ENCODE measurements around the gene RFPL3.
"Not testable (repeated sequence)": the region's sequence is repeated elsewhere in the genome, so short reads cannot be mapped to it uniquely, and the experiment has no call there.

RFPL3 gene

DNA sequence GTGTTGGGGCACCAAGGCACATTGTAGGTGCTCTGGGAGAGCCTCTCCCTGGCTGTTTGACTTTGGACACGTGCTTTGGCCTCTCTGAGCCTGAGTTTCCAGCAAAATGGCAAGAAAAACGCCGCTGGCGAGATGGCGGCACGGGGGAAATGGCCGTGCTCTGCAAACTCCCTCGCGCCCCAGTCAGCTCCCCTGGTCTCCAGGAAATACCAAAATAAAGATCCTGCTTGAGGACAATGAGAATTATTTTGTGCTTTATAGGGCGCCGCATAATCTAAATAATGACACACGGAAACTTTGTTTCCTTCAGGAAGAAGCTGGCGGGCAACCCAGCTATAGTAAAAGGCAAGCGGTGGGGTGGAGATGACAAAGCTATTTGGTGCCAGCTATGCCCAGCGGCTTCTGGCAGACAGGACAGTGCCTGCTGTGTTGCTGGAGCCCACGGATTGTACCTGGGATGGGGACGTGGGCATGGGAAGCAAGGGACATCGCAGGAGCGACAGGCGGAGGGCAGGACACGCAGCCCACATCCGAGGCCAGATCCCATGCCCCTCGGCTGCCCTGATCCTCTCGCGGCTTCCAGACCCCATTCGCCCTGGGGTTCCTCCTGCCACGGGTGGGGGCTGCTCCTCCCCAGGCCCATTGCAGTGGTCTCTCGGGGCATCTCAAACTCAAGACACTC is 26.3 kb upstream of the RFPL3 start:
- DNase-seq: no peak

DNA sequence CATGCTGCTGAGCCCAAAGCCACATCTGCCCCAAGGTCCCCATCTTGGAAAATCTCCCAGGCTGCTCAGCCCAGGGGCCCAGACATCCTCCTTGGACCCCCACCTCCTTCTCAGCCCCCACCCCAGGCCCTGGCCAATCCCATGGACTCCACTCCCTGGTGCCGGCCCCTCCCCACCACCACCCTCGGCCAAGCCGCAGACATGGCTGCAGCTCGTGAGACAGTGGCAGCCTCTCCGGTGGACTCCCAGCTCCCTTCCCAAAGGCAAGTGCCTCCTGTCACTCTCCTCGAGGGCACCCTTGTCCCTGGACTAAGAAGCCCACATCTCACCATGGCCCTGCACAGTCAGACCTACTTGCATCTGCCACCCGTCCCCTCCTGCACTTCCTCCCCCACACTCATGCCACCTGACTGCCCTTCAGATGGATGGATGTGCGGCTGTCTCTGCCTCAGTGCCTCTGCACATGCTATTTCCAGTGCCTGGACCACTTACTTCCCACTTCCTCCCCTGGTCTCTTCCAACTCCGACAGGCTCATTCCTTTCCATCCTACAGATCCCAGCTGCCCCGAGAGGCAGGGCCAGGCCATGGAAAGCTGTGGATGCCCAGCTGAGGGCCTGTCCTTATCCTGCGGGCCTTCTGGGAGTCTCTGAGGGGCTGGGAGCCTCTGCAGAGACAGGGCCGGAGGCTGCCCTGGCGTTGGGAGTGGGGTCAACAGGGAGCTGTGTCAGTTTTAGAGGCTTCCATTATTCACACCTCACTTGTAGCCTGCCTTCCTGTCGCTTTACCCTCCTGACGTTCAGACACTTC is 25.5 kb upstream of the RFPL3 start:
- no peak for DNase-seq

DNA sequence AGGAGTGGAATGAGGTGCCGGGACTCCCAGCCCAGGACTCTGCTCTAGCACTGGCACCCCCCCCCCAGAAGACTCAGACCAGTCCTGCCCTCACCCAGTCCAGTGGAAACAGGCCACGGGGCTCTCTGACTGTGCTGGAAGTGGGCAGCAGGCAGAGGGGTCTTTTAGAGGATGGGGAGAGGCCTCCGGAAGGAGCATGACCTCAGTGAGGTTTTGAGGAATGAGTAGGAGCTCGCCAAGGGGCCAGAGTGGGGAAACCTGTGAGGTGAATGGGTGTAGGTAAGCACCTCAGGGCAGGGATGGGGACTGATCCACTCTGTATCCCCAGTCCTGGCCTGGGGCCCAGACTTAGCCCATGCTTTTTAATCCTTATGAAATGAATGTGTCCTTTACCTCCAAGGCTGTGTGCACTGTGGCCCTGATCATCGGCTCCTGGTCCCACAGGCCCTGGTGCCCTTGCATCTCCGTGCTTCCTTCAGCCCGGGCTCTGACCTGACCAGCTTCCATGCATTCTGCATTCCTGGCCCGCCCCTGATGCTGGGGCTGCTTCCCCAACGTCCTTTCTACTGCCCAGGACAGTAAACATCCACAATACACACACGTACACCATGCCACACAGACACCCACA is 24.4 kb upstream of the RFPL3 start:
- no peak for DNase-seq

GRCh38 chr22:32333769-32334659 is 23.7 kb upstream of the RFPL3 start:
- no peak for DNase-seq

GRCh38 chr22:32334660-32335365 is 22.9 kb upstream of the RFPL3 start:
- DNase-seq: no peak

DNA sequence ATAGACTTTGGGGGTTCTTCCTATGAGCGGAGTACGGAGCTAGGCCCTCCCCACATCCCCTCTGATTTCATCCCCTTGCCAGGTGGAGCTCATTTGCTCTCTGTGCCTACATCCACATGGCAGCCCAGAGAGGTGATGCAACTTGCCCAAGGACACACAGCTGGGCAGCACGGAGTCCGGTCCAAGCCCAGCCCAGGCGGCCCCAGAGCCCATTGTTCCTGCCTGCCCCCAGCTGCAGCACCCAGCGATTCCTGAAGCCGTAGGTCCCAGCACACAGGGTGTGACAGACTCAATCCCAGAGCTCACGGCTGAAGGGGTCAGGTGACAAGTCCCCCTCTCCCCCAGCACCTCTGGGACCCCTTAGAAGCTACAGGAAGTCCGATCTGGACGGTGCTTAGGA is 22.2 kb upstream of the RFPL3 start:
- DNase-seq: no peak

DNA sequence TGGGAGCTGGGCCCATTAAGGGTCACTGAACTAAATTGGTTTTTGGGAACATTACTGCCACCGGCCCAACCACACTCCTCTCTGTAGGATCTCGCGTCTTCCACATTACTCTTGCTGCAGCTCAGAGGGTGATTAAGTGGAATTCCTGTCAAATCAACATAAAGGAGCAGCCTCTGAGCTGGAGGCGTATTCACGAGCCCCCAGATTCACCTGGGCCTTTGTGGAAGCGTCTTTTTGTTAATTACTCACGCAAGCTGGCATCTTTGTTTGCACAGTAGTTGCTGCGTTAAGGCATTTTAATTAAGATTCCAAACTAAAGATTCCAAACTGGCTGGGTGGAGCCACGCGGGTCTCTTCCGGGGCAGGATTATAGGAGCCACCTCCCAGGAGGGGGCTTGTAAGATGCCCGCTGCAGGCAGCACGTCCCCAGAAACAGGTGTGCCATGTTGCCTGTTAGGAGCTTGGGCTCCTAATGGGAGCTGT is 21.5 kb upstream of the RFPL3 start:
- DNase-seq: no peak

DNA sequence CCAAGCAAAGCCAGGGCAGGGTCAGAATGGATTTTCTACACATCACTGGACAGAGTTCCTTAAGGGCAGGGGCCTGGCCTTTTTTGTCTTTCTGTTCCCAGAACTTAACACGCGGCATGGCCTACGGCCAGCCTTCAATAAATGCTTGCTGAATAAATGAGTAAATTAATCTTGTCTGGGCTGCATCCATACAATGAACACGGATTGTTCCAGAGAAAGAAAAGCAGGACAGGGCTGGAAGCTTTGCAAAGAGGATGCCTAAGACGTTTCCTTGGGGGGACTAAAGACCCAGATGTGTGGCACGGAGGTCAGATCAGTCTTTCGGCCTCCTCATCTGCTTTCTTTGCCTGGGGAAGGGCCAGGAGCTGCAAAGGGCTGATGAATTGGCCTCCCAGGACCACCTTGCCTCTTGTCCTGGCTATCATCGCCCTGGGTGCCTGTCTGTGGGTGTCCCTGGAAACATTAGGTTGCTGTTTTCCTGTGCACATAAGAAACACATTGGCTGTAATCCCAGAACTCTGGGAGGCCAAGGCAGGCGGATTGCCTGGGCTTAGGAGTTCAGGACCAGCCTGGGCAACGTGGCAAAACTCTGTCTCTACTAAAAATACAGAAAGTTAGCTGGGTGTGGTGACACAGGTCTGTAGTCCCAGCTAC is 20.8 kb upstream of the RFPL3 start:
- no peak for DNase-seq

DNA sequence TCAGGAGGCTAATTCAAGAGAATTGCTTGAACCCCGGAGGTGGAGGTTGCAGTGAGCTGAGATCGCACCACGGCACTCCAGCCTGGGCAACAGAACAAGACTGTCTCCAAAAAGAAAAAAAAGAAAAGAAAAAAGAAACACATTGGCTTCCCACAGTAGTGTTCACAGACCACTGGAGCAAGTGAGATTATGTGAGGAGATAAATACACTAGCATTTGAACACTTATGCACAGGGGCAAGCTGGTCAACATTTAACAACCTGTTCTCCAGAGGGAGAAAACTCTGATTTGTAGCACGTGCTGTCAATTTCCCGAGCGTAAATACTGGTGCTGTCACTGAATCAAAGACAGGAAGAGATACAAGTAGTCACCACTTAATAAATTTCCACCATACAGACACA is 20.2 kb upstream of the RFPL3 start:
- not testable (repeated sequence) for DNase-seq

DNA sequence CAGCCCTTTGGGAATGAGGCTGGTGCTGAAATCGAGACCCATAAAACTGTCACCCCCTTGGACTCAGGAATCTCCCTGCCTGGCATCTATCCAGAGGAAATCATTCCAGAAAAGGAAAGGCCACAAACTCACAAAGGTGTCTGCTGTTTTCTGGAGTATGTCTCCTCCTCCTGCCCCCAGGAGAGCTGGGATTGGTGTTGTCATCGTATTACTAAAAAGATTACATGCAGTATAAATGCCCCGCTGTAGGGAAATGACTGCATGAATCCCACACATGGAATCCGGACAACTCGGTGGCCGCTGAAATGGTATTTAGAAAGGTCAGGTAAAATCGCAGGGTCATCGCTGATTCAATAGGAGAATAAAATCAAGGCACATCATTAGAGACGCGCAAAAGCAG is 18.9 kb upstream of the RFPL3 start:
- DNase-seq: no peak

DNA sequence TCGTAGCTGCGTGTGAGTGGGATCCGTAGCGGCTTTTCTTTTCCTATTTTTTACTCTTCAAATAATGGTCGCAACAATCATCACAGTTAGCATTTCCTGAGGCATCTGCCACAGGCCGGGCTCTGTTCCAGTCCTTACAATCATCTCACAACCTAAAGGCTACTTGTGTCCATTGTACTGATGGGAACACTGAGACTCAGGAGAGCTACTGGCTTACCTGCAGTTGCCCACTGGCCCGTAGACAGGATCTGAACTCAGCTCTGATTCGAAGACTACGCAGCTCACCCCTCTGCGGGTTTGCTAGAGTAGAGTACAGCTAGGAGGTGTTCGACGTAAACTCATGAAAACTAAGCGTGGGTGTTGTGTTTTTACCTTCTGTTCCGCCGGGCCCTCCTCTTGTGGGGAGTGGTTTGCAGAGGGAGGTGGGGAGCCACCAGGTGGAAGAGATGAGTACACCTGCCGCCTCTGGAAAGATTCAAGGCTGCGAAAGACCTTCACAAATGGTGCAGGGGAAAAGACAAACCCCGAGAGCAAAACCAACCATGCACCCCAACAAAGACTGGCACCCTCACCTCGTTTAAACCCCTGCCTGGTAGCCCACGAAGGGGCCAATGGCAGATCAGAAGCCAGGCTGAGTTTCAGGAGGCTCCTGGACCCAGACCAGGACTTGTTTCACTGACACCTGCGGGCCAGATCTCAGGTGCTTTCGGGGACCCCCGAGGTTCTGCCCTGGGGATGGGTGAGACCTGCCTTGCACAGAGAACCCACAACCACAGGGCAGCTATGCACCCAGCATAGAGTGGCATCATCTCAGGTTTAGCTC is 18.3 kb upstream of the RFPL3 start:
- DNase-seq: no peak

DNA sequence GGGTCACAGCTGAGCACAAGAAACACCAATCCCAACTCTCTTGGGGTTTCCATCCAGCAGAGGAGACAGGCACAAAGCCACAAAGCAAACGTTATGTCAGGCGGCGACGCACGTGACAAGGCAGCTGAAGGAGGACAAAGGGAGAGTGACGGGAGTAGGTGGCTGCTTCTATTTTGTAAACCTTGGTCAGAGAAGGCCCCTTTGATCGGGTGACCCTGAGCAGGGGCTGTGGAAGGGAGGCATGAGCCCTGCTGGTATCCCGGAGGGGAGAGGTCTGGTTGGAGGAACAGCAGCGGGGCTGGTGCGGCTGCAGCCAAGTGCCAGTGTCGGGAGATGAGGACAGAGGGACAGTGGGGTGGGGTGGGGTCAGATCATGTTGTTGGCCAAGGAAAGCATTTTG is 17.3 kb upstream of the RFPL3 start:
- no peak for DNase-seq

- no peak for DNase-seq
Measured at GRCh38 chr22:32341122-32341740, 16.4 kb upstream of the RFPL3 start.

DNA sequence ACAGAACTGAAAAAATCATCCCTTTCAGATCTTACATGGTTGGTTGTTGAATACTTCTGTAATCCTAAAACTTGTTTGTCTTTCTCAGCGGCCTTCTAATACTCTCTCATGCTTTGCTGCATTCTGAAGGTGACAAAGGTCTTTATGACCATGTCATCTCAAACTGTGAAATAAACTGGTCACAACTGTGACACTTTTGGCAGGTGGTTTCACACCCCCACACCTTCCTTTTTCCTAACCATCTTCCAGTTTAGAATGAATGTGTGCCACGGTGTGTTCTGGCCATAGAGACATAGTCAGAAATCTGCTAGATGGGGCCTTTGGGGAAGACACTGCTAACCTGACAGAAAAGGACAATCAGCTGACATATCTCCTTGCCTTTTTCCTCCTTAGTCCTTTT is 14.7 kb upstream of the RFPL3 start:
- no peak for DNase-seq

DNA sequence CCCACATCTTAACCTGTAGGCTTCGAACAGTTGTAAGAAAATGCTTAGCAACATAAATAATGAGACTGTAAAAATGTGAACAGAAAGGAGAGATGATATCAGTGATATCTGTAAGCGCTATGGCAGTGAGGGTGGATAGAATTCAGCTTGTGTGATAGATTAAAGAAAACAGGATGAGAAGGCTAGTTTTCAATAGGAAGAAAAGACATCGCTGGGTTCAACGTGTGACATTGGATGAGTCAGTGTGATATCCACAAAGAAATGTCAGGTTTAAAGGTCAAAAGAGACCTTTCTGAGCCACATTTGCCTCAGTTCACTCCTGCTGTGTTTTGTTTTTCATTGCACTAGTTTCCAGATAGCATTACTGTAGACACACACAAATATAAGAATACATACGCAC is 13.7 kb upstream of the RFPL3 start:
- DNase-seq: no peak

DNA sequence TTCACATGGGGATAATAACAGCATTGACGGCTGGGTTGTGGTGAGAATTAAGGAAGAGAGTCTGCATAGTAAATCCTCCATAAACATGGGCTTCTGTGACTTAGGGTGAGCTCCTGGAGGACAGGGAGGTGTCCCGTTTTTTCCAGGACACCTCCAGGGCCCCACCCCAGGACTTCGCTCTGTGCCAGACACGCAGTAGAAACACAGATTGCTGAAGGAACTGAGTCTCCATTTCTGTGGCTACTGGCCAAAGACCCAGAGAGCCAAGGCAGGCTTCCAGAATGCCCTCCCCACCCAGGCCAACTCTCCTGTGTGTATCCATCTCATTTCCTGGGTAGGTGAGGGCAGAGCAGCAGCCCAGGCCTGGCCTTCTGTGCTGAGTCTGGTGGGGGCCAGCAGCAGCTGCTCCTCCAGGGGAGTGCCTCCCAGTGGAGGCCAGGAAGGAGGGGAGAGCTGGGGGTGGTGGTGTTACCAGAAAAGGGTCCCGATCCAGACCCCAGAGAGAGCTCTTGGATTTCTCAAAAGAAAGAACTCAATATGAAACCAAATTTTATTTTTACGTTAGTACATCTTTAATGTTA is 9.5 kb upstream of the RFPL3 start:
- no peak for DNase-seq

DNA sequence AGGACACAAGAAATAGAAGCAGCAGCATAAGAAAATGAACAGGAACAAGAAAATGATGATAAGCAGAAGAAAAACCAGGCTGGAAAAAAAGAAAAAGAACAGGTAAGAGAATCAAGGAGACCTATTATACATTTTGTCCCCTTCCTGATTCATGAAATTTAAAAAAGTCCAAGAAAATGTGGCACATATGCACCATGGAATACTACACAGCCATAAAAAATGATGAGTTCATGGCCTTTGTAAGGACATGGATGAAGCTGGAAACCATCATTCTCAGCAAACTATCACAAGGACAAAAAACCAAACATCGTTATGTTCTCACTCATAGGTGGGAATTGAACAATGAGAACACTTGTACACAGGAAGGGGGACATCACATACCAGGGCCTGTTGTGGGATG is 5.8 kb upstream of the RFPL3 start:
- not testable (repeated sequence) for DNase-seq

DNA sequence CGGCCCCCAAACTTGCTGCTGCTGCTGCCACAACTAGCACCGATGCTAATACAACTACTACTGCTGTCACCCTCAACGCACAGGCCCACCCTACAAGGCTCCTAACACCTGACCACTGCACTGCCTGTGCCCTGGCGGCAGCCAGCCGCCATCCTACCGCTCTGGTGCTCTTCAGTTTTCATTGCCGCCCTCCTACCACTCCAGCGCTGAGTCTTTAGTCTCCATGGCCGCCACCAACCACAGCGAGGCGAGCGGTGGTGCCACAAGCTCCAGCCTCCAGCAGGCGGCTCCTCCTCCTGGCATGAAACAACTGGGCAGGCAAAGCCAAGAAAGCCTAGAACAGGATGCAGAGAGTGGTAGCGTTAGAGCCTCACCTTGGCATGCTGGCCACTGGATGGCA is 5.0 kb upstream of the RFPL3 start:
- no peak for DNase-seq

DNA sequence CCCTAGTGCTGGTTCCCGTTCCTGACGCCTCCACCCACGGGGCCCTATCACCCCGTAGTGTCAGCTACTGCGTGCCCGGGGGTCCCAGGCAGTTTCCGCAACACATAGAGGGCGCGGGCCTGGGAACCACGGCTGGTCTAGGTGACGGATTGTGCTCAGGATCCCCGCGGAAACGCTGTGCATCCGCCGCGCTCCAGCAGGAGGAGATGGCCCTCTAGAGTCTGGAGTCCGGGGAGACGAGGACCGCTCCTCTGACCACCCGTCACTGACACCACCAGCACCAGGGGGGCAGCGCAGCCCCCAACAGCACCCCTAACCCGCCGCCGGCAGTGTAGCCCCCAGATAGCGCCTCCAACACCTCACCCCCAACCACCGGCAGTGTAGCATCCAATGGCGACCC is 4.4 kb upstream of the RFPL3 start:
- no peak for DNase-seq

GRCh38 chr22:32353840-32354239 is 3.8 kb upstream of the RFPL3 start:
- DNase-seq: no peak

Data from effector CD8-positive, alpha-beta T cell (primary cell).